Measurements from ENCODE around the gene PRPSAP1. TPM values are rescaled to one million over a fixed set of nuclear protein-coding genes. Genes with fewer than 3 reads are reported as not detected.

PRPSAP1 gene
- total and polyA plus RNA-seq, 2 of the 8 experiments (the other 6 are each of a cell fraction or from before 2014, with no cell fraction given) = 32.0 to 54.2 TPM

DNA sequence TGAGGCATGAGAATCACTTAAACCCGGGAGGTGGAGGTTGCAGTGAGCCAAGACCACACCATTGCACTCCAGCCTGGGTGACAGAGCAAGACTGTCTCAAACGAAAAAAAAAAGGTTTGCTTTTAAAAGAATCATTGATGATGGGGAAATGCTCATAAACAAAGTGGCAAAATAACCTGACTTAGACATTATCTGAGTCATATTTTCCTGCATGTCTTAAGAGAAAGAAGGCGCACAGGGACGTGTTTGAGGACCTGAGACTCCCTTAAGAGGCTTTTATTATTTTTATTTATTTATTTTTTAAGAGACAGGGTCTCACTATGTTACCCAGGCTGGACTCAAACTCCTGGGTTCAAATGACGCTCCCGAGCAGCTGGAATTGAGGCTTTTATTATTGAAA lies 5.7 kb upstream of the PRPSAP1 start:
- no peak overlapping the region for H2BK12ac ChIP-seq (ENCODE audit: low read depth, low read length)
- ChIA-PET POLR2A (ENCODE audit: partially characterized antibody) (no interaction called here), CTCF (ENCODE audit: partially characterized antibody) (interaction anchor here (1.4 to 29.3 kb wide), 2 partner anchors 27 to 58 kb away, joined by 4 to 635 read pairs; partner anchors contain the start of gene SPHK1)
- no peak overlapping the region for H3K4me3 ChIP-seq (ENCODE audit: extremely low read depth in 1 of 4, insufficient read depth in 2 of 4, low read depth in 3 of 4, low read length in 4 of 4)
- no peak overlapping the region for H2BK5ac ChIP-seq (ENCODE audit: low read depth, low read length)
- no peaks in the 10 kb centered on the region for H3K4me1 ChIP-seq (replicated peaks in 1 of 4; ENCODE audit: control insufficient read depth in 3 of 4, insufficient read depth in 4 of 4, low read length in 3 of 4)
- H4K91ac ChIP-seq (replicated peaks; ENCODE audit: insufficient read length, low read length) = no peak overlapping the region
- H2BK15ac ChIP-seq (ENCODE audit: low read length) = no peak overlapping the region
- no peaks in the 10 kb centered on the region for H3K27me3 ChIP-seq (replicated peaks in 1 of 4; ENCODE audit: control insufficient read depth in 3 of 4, extremely low read depth in 1 of 4, insufficient read depth in 3 of 4, low read length in 3 of 4)
- H3K23ac ChIP-seq (ENCODE audit: insufficient read length) = no peak overlapping the region
- H3K23me2 ChIP-seq (ENCODE audit: low read depth, low read length) = no peaks in the 10 kb centered on the region
- H2AFZ ChIP-seq (ENCODE audit: low read length) = no peak overlapping the region
- no peaks in the 10 kb centered on the region for H4K20me1 ChIP-seq (replicated peaks in 1 of 2; ENCODE audit: control insufficient read depth in 1 of 2, insufficient read depth in 2 of 2, low read length in 2 of 2)
- H4K8ac ChIP-seq (ENCODE audit: extremely low read depth, insufficient read depth, low read length) = no peak overlapping the region
- H3K4ac ChIP-seq (replicated peaks; ENCODE audit: insufficient read length, low read depth, low read length) = no peak overlapping the region
- H2BK120ac ChIP-seq (replicated peaks; ENCODE audit: low read depth, low read length) = no peak overlapping the region
- no peak overlapping the region for H2BK20ac ChIP-seq (ENCODE audit: low read length)
- no peak overlapping the region for H3K4me2 ChIP-seq (ENCODE audit: insufficient read depth in 1 of 2, low read depth in 2 of 2, low read length in 2 of 2)
- DNase-seq (ENCODE audit: low read depth in 1 of 2, low spot score in 2 of 2) (no peak), FAIRE-seq (no peak)
- H3K79me2 ChIP-seq (ENCODE audit: control insufficient read depth in 1 of 2, insufficient read depth in 2 of 2, low read length in 2 of 2) = no peaks in the 10 kb centered on the region
- TF ChIP-seq EP300 (IDR thresholded peaks at IDR 0.05; ENCODE audit: borderline replicate concordance in 1 of 2, low read depth in 2 of 2, low read length in 2 of 2) = no peak
- no peak for TF ChIP-seq TEAD4 (IDR thresholded peaks at IDR 0.05; ENCODE audit: low read depth, low read length)
- TF ChIP-seq, protein P1, sequence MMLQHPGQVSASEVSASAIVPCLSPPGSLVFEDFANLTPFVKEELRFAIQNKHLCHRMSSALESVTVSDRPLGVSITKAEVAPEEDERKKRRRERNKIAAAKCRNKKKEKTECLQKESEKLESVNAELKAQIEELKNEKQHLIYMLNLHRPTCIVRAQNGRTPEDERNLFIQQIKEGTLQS (IDR thresholded peaks at IDR 0.05; ENCODE audit: insufficient read depth, low read depth, low read length) = no peak
- TF ChIP-seq BACH1 (IDR thresholded peaks at IDR 0.05; ENCODE audit: low read length) = no peak
- no peak for TF ChIP-seq CEBPB (IDR thresholded peaks at IDR 0.05; ENCODE audit: low read depth, low read length)
- no peak for TF ChIP-seq ZNF274 (IDR thresholded peaks at IDR 0.05; ENCODE audit: borderline replicate concordance, extremely low read depth, low read length)
- TF ChIP-seq SP4 (IDR thresholded peaks at IDR 0.05; ENCODE audit: low read length) = no peak
- no peak for TF ChIP-seq CHD1 (IDR thresholded peaks at IDR 0.05; ENCODE audit: low read depth, low read length)
- no peak overlapping the region for H3K18ac ChIP-seq (ENCODE audit: extremely low read depth, low read length)
- no peak overlapping the region for H3K56ac ChIP-seq (replicated peaks; ENCODE audit: insufficient read length, low read depth, low read length)
- no peak overlapping the region for H3K27ac ChIP-seq (ENCODE audit: low read depth, low read length)
- no peaks in the 10 kb centered on the region for H3K79me1 ChIP-seq (ENCODE audit: low read depth, low read length)
- no peaks in the 10 kb centered on the region for H3K36me3 ChIP-seq (ENCODE audit: control insufficient read depth in 2 of 4, insufficient read depth in 4 of 4, low read length in 3 of 4)
- no peaks in the 10 kb centered on the region for H3K9me3 ChIP-seq (ENCODE audit: insufficient read depth in 2 of 2, low read depth in 1 of 2, low read length in 1 of 2)
- no peak overlapping the region for H4K5ac ChIP-seq (ENCODE audit: insufficient read length, low read depth, low read length)
- 79% methylated on average over 6 of the region's 6 CpGs; no CpG with 5 or more reads in 1 of the 2 experiments for WGBS, 2 experiments (ENCODE audit: extremely low coverage in 1 of 2, insufficient coverage in 1 of 2, insufficient read length in 1 of 2, insufficient replicate concordance in 2 of 2, low coverage in 1 of 2, low lambda C conversion rate in 2 of 2, missing lambda C conversion rate in 1 of 2)
- H3K14ac ChIP-seq (ENCODE audit: insufficient read length) = no peak overlapping the region
- H2AK5ac ChIP-seq (ENCODE audit: low read depth, low read length) = no peak overlapping the region
- H3K9ac ChIP-seq (replicated peaks in 1 of 4; ENCODE audit: extremely low read depth in 1 of 4, low read depth in 3 of 4, low read length in 3 of 4) = no peak overlapping the region
